GM21526 (cell line): ENCODE results near the gene VMAC.
"Not testable (repeated sequence)": the region's sequence is repeated elsewhere in the genome, so short reads cannot be mapped to it uniquely, and the experiment has no call there.

Experiments
- ATAC-seq: cut with Tn5 transposase; IDR thresholded peaks from one replicate; pipeline ENCODE4 v1.9.1; 2021; ENCODE audit warnings: moderate library complexity; ENCODE audit not compliant: unreplicated experiment, low FRiP score

VMAC gene

DNA sequence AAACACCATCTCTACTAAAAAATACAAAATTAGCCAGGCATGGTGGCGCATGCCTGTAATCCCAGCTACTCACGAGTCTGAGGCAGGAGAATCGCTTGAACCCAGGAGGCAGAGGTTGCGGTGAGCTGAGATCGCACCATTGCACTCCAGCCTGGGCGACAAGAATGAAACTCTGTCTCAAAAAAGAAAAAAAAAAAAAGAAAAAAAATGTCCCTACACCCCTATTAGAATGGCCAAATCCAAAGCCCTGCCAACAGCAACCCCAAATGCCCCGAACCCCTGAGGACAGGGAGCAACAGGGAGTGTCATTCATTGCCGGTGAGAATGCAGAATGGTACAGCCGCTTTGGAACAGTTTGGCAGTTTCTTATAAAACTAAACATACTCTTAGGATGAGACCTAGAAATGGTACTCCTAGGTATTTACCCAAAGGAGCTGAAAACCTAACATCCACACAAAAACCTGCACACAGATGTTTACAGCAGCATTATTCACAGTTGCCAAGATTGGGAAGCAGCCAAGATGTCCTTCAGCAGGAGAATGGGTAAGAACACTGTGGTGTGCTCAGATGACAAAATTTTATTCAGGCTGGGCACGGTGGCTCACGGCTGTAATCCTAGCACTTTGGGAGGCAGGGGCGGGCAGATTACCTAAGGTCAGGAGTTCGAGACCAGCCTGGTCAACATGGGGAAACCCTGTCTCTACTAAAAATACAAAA lies 21.4 kb upstream of the VMAC start:
- not testable (repeated sequence) for ATAC-seq

DNA sequence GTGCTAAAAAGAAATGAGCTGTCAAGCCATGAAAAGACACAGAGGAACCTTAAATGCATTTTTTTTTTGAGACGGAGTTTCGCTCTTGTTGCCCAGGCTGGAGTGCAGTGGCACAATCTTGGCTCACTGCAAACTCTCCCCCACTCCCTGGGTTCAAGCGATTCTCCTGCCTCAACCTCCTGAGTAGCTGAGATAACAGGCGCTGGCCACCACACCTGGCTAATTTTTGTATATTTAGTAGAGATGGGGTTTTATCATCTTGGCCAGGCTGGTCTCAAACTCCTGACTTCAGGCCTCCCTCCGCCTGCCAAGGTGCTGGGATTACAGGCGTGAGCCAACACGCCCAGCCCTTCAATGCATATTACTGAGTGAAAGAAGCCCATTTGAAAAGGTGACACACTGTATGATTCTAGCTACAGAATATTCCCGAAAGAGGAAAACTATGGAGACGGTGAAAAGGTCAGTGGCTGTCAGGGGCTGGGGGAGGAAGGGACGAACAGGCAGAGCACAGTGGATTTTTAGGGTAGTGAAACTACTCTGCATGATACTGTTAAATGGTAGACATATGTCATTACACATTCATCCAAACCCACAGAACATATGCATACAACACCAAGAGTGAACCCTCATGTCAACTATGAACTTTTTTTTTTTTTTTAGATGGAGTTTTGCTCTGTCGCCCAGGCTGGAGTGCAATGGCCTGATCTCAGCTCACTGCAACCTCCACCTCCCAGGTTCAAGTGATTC lies 20.4 kb upstream of the VMAC start:
- ATAC-seq, result not testable (repeated sequence)

DNA sequence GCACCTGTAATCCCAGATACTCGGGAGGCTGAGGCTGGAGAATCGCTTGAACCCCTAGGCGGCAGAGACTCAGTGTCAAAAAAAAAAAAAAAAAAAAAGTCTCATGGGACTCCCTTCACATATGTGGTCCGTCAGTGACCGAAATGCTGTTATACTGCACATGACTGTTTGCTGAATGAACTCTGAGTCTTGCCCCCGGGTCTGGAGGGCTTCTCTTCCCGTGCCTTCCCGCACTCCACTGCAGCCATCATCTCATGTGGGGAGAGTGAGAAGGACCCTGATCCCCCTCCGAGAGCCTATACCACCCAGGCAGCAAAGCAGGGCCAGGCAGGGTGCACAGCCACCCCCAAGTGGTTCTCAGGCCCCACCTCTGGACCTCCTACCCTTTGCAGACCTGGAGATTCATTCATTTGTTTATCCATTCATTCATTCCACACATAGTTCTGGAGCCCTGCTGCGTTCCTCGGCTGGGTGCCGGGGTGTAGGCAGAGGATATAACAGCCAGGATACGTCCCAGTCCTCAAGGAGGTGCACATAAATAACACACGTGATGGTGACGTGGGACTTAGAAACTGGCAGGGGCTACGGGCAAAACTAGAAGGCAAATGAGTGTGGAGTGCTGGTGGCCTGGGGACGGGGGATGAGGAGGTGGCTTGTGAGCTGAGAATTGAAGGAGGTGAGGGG lies 15.2 kb upstream of the VMAC start:
- ATAC-seq, result no peak

DNA sequence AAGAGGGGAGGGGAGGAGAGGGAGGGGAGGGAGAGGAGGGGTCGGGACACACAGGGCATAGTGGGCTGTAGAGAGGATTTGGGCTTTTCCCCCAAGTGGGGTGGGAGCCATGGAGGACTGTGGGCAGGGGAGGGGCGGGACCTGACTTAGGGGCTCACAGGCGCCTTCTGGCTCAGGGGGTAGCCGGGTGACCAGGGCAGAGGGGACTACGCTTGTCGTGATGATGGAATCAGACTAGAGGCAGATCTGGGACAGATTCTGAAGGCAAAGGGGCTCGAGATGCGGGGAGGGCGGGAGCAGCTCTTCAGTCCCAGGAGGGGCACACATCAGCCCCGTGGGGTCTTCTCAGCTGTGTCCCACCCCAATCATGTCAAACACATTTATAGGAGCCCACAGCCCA lies 14.6 kb upstream of the VMAC start:
- ATAC-seq, result no peak

DNA sequence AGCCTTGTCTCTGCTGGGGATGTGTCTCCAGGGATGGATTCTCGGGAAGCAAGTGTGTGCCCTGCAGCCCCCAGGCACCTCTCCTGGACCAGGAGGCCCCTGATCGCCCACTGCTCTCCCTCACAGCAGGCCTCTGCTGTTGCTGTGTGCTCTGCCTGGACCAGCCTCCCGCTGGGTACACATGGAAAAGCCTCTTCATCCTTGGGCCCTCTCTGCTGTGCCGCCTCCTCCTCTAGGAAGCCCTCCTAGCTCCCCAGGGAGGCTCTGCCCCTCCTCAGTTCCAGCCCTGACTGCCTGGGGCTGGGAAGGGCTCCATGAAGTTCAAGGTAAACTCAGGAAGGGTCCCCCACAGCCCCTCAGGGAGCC lies 13.1 kb upstream of the VMAC start:
- ATAC-seq, result no peak

DNA sequence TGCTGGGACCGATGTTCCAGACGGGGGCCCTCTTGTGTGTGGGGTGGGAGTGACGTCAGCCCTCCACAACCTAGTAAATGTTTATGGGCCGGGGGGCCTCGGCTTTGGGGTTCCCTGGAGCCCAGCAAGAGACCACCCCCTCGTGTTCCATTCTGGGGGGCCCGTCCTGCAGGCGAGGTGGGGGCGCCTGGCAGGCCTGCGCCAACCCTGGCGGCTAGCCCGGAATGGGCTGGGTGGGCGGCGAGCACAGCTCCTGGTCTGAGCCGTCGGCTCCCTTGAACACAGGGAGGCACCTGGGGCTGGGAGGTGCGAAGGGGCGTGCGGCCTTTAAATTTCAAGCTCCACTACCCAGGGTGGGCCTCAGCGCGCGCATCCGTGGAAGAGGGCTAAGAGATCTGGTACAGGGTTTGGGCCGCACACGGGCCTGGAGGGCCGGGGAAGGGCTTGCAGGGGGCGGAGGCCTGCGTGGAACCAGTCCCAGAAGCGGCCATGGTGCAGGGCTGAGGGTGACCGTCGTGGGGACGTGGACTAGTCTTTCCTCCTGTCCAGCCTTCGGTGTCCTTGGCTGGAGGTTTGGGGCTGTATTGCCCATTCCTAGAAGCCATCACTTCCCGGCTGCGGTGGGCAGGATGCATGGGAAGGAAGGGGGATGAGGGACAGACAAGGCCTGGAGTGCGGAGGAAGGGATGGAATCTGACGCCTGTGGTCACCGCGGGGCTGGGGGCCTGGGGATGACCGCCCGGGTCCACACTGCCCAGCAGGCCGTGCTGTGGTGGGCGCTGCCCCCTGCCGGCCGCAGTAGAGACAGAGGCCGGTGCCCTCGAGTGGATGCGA lies 12.5 kb upstream of the VMAC start:
- no peak for ATAC-seq

DNA sequence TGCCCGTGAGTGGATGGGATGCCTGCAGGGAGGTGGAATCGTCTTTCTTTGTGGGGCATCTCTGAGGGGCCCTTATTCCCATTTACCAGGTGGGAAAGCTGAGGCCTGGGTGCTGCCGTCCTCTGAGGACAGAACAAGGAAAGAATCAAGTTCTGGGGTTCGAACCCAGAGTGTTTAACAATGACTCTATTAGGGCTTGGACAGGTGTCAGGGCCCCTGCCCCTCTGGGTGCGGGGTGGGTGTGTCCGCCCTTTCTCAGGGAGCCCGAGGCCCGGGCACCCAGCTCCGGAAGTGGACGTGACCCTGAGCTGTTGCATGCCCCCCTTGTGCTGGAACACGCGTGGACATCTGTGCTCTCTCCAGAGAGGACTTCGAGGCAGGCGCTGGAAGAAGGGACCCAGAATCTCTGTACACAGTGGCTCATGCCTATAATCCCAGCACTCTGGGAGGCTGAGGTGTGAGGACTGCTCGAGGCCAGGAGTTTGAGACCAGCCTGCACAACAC lies 11.8 kb upstream of the VMAC start:
- ATAC-seq, result no peak

DNA sequence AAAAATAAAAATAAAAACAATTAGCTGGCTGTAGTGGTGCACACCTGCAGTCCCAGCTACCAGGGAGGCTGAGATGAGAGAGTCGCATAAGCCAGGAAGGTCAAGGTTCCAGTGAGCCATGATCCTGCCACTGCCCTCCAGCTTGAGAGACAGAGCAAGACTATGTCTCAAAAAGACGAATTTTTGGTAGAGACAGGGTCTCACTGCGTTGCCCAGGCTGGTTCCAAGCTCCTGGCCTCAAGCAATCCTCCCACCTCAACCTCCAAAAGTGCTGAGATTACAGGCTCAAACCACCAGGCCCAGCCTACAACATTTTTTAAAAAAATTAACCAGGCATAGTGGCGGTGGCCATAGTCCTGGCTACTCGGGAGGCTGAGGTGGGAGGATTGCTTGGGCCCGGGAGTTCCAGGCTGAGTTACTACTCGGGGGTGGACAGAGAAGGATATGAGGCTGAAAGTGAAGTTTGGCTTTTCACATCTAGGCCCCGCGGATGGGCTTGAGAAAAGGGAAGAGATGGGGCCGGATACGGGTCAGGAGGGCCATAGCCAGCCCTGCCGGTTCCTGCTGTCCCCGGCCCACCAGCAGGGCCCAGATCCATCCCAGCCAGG lies 11.3 kb upstream of the VMAC start:
- no peak for ATAC-seq

DNA sequence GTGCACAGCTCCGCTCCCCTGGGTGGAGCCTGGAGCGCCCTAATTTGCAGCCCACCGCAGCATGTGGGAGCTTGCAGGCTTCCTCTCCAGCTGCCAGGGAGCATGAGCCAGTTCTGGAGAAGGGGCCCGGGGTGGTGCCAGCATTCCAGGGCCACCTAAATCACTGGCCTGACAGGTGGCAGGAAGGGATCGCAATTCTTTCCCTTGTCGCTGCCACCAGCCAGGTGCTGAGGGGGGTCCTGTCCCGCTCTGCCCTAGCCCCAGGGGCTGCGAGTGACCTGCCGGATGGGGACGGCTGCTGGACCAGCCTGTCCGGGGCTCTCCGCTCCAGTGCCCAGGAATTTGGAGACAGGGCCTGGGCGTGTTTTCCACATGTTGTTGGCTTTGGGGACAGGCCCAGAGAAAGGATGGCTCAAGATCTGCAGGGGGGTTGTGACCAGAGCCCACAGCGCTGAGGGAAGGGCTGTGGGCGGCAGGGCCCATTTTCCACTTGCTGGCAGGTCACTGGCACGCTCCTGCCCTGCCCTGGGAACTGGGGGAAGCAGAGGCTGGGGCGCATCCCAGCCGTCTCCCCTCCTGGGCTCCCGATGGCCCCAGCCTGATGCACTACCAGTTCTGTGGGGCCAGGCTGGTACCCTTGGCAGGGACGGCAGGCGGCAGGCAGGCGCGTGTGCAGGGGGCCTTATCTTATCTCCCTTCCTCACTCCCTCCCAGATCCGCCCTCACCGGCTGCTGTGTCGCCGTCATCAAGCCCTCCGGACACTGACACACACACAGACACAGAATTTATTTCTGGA lies 10.6 kb upstream of the VMAC start:
- ATAC-seq, result no peak

DNA sequence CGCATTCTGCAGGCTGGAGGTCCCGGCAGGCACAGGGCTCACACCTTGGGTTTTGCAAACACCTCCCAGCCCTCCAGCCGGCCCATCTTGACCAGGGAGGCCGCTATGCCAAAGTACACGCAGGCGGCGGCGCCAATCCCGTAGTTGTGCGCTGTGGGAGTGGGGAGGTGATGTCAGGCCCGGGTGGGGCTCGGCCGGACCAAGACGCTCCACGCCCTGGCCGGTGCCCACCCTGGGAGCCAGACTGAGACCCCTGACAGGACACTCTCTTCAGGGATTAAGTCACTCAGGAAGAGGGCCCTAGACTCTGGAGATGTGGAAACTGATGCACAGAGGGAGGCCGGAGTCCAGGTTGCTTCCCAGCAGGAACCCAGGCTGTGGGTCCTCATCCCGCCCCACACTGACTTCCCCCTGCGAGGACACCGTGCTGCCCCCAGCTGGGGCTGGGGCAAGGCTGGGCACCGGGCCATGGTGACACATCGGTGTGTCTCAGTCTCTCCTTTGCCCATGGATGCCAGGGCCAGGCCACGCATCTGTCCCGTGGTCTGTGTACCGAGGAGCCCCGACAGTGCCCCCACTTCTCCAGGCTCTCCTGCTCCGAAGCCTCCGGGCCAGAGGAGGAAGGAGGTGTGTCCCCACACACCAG lies 9.8 kb upstream of the VMAC start:
- no peak for ATAC-seq

DNA sequence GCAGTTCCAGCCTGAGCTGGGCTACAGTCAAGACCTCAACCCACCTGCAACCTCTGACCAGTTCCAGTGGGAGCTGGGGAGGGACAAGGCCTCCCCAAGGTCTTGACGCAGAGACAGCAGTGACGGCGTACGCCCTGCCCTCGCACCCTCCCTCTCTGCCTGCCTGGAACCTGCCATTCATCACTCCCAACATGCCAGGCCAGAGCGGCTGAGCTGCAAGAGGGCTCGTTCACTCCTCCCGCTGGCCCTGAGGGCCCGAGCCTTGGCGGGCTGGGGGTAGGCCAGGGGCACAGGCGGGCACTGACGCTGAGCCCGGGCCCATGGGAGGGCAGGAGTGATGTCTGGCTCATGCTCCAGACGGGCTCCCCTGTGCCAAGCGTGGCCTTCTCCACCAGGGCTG lies 9.3 kb upstream of the VMAC start:
- no peak for ATAC-seq

DNA sequence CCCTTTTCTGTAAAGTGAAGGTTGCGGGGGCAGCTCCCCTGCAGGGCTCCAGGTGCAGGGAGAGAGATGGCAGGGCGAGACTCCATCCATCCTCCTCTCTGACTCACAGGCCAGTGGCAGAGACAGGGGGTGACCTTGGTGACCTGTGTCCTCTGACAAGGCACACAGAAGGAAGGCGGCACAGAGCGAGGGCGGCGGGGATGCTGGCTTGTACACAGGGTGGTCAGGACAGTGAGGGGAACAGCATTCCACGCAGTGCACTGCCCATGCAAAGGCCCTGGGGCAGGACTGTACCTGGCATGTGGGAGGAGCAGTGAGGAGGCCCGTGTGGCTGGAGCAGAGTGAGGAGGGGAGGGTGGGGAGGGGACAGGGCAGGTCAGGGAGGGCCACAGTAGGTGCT lies 8.8 kb upstream of the VMAC start:
- no peak for ATAC-seq

DNA sequence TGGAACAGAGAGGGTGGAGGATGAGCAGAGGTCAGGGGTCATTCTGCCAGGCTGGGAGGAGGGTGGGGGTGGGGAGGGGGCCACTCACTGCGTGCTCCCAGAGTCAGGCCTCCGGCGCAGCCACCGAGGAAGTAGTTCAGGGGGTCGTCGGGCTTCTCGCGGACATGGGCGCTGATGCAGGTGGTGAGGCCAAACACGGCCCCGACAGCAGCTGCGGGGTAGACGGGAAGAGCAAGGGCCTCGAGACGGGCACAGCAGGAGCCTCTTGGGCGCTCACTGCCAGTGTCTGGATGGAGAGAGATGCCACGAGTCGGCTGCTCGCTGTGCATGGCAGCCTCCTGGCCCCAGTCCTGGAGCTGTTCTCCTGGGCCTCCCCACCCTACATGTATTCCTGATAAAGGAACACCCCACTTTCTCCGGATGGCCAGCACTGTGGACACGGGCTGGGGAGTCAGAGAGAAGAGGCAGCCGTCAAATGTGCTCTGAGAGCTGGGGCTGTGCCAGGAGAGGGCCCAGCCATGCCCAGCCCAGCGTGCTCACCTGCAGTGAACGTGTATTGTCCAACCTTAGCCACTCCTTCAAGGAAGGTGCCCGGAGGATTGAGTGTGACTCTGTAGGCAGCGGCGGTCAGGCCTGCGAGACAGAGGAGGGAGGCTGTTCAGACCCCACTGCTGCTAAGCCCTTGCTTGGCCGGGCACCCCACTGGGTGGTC lies 8.2 kb upstream of the VMAC start:
- ATAC-seq, result no peak

DNA sequence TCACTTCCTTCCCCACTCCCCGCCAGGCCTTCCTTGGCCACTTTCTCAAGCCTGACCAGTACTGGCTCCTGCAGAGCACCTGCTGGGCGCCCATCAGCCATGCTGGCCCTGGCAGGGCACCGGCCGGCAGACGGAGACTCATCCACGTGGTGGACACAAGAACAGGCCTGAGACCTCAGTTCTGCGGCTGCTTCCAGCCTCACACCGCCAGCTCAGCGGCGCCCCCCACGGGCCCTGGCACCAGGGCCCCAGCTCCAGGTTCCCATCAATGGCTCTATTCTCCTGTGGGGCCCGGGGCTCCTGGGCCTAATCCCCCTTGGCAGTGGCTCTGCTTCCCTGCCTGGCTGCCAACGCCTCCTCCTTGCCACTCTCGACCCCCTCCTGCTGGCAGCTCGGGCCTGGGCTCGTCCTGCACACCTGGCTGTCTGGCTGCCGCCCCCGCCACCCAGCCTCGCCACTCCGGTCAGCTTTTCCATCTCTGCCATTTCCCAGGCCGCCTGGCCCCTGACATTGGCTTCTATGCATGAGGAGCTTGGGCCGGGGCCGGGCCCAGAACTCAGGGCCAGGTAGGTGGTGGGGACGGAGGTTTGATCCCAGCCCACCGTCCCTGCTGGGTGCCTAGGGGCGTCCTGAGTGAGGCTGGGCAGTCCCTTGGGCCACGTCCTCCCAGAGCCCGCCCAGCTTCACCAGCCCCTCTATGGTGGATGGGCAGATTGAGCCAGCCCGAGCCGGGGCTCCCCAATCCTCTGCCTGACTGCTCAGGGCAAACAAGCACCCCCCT lies 7.3 kb upstream of the VMAC start:
- ATAC-seq, result no peak

DNA sequence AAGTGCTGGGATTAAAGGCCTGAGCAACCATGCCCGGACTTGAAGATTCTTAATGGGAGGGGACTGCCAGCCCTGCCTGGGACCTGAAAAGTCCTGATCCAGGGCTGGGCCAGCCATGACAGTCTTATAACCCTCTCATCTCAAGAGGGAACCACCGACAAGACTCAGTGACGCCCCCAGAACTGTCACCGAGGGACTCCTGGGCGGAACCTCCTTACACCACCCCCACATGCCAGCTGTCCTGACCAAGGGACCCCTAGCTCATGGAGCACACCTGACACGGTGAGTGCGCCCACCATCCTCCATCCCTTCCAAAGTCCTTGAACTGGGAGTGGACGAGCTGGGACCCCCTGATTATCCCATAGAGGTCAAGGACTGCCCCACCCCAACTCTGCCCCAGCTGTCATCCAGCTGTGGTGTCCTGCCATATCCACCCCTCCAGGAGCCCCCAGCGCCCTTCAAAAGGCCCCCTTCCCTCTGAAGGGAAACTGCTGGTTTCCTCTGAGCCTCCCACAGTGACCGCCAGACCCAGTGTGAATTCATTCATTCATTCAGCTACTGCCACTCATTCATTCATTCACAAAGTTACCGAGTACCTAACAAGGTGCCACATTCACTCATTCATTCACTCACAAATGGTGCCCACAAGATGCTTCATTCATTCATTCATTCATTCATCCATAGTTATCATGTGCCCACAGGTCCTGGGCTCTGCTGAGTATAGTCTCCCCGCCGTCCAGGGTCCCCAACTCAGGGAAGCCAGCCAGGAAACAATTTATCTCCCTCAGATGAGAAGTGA lies 4.7 kb upstream of the VMAC start:
- ATAC-seq, result no peak

DNA sequence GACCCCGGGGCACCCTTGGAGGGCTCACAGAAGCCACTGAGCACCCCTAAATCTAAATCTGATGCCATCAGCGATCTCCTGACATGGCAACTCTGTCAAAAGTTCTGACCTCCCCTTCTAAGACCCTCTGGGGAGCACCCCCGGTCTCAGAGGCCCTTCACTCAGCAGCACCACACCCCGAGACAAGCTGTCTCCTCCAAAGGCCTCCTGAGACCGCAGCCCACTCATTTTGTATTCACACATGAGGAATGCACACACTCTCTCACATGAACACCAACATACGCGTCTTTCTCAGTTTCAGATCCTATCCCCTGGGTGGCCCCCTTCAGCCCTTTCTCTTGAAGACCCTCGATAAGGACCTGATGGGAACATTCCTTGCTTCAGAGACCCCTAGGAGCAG lies 3.7 kb upstream of the VMAC start:
- ATAC-seq, result no peak

DNA sequence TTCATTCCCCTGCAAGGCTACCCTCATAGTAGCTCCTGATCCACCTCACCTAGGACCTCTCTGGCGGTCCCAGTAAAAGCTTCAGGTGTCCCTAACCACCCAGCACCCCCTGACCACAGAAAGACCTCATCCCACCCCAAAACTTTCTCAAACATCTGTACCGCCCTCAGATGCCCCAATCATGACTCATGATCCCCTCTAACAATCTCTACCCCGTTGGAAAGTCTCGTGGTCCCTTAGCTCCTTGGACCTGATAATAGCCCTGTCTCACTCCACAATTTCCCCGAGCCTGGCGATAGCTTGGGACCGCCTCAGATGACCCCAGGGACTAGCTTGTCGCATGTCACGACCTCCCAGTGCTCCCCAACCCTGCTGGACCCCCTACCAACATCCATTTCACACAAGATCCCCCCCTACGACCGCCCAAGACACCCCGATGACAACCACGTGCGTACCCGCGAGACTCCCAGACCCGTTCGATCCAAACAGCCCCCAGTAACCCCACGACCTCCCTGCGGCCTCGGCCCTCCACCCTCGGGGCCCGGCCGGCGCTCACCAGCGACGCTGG lies 1.5 kb upstream of the VMAC start:
- no peak for ATAC-seq
